ENCODE results near the gene NAPG. TPM values are rescaled to one million over a fixed set of nuclear protein-coding genes. Genes with fewer than 3 reads are reported as not detected.

NAPG gene
- 28.1 TPM for total RNA-seq
- long read RNA-seq, partial matches to known transcripts: 4 of 9 reads
- long read RNA-seq, other reads (novel, unspliced or antisense): 5 of 9 reads

DNA sequence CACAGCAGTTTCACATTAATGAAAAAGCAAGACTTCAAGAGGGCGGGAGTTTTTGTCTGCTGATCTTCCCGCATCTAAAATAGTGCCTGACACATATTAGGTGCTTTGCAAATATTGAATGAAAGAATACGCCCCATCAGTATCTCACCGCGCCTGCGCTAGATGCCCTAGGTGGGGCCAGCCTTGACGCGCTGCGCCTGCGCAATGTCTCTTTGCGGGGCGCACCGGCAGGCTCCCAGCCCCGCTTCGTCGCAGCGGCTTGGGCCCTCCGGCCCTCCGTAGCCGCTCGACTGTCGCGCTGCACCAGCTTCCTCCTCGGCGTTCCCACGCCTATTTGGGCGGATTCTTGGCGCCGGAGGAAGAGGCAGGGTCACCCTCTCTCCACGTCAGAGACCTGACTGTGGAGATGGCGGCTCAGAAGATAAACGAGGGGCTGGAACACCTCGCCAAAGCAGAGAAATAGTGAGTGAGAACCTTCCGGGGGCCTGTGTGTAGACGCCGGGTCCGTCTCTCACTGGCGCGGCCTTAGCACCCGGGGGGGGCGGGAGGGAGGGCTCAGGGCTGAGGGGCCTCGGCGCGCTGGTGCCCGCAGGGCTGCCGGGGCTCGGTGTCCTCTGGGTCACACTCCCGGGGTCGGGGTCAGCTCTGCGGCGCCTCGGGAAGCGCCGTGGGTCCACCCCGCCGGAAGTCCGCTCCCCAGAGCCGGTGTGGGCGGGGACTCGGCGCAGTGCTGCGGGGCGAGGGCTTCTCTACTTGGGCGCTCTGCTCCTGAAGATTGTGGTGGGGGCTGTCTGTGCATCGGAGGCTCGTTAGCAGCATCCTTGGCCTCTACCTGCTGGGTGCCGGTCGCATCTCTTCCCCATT, at the start of gene NAPG:
NAPG (plus strand) TSS at position 331 of the 864 bp plus-strand sequence; CDS start at position 407, 76 bp downstream.
- DNase-seq (peak; percentile 94), ATAC-seq (peak; percentile 96 to 98)
- Histone ChIP-seq H3K9me3 (no peaks in the 10 kb centered on the region), H3K4me3 (peak within 1 kb of the TSS; percentile 94), H3K27me3 (ENCODE audit: low read depth) (no peaks in the 10 kb centered on the region), H3K27ac (peak within 1 kb of the TSS; percentile 96), H3K4me1 (peaks cover 49% of the 10 kb centered on the region), H3K36me3 (no peaks in the 10 kb centered on the region)
- intact Hi-C loops (cut with DNase I): no loop called here
- TF ChIP-seq, protein P1, sequence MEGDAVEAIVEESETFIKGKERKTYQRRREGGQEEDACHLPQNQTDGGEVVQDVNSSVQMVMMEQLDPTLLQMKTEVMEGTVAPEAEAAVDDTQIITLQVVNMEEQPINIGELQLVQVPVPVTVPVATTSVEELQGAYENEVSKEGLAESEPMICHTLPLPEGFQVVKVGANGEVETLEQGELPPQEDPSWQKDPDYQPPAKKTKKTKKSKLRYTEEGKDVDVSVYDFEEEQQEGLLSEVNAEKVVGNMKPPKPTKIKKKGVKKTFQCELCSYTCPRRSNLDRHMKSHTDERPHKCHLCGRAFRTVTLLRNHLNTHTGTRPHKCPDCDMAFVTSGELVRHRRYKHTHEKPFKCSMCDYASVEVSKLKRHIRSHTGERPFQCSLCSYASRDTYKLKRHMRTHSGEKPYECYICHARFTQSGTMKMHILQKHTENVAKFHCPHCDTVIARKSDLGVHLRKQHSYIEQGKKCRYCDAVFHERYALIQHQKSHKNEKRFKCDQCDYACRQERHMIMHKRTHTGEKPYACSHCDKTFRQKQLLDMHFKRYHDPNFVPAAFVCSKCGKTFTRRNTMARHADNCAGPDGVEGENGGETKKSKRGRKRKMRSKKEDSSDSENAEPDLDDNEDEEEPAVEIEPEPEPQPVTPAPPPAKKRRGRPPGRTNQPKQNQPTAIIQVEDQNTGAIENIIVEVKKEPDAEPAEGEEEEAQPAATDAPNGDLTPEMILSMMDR (IDR thresholded peaks at IDR 0.05): no peak

DNA sequence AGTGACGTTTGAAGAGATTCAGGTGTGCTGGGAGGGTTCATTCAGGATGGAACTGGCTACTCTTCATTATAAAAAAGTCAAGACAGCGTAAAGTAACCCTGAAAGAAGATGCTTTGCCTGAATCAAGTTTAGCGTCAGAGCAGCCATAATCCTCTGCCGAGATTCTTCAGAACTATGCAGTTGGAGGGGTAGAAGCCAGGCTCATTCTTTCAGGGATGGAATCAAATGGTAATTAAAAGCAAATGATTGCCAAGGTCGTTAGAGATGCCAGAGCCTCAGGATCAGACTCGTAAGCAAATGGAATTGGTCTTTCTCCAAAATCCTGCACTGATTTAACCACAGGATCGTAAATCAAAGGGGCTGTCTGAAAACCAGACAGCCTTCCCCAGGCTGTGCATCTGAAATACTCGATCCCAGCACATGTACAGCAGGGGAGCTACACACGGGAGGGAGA, 49.5 kb upstream of the NAPG start:
- no peak for DNase-seq
- TF ChIP-seq, protein P1 (IDR thresholded peaks at IDR 0.05): no peak
- H3K9me3 ChIP-seq: no peaks in the 10 kb centered on the region
- intact Hi-C loops (cut with DNase I): no loop called here
- H3K4me1 ChIP-seq: peaks cover 32% of the 10 kb centered on the region
- ATAC-seq: no peak
- H3K4me3 ChIP-seq: no peak overlapping the region
- H3K27ac ChIP-seq: no peak overlapping the region
- H3K36me3 ChIP-seq: peaks cover 20% of the 10 kb centered on the region
- no peaks in the 10 kb centered on the region for H3K27me3 ChIP-seq (ENCODE audit: low read depth)

DNA sequence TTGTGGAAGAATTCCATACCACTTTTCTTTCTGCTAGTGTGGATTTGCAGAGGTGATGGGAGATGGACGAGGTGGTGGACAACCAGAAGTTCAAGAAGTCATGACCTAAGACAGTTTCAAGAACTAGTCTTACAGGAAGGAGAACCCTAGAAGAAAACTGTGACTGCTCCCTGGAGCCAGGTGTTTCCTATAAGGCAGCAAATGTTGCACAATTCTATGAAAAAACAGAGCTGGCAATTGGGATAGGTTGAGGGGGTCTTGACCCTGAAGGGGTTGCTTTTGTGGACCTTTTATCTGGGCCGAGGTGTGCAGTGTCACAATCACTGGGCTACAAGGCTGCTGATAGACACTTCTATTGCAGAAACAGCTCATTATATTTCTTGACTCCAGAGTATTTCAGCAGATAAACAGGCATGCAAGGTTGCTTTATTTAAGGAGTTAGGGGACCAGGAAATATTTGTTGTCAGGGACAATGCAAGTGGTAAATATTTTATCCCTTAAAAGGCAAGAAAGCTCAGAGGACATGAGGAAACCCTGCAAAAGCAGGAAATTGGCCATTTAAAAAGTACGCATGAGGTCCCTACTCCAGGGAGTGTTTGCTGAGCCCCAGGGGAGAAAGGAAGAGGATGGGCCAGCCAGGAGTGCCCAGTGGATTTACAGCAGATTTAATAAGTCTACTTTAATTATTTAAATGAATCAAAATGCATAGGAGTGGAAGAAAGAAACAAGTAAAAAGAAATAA, 48.5 kb upstream of the NAPG start:
- DNase-seq (no peak), ATAC-seq (no peak)
- Histone ChIP-seq H3K27ac (no peak overlapping the region), H3K36me3 (peaks cover 12% of the 10 kb centered on the region), H3K4me1 (peaks cover 32% of the 10 kb centered on the region), H3K27me3 (ENCODE audit: low read depth) (no peaks in the 10 kb centered on the region), H3K9me3 (no peaks in the 10 kb centered on the region), H3K4me3 (no peak overlapping the region)
- intact Hi-C loops (cut with DNase I): no loop called here
- TF ChIP-seq, protein P1 (IDR thresholded peaks at IDR 0.05): no peak

DNA sequence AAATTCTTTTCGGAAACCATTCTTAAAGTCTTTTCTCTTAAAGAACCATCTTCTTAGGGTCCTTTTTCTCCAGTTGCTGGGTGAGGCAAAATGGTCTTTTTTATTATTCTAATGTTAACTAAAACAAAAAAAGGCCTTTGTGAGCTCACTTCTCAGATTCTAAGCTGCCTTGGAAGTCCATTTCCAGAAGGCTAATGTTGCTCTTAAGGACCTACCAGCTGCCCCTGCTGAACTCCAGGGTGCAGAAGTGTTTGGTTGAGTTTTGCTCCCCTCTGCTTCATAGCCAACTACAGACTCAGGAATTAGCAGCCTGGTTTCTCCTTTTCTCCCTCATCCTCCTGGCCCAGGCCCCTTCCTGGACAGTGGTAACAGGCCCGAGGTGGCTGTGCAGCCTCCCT, 48.0 kb upstream of the NAPG start:
- H3K27me3 ChIP-seq (ENCODE audit: low read depth): no peaks in the 10 kb centered on the region
- TF ChIP-seq, protein P1 (IDR thresholded peaks at IDR 0.05): no peak
- intact Hi-C loops (cut with DNase I): no loop called here
- H3K4me1 ChIP-seq: peaks cover 32% of the 10 kb centered on the region
- peaks cover 9% of the 10 kb centered on the region for H3K36me3 ChIP-seq
- H3K4me3 ChIP-seq: no peak overlapping the region
- no peaks in the 10 kb centered on the region for H3K9me3 ChIP-seq
- ATAC-seq (no peak), DNase-seq (no peak)
- no peak overlapping the region for H3K27ac ChIP-seq

DNA sequence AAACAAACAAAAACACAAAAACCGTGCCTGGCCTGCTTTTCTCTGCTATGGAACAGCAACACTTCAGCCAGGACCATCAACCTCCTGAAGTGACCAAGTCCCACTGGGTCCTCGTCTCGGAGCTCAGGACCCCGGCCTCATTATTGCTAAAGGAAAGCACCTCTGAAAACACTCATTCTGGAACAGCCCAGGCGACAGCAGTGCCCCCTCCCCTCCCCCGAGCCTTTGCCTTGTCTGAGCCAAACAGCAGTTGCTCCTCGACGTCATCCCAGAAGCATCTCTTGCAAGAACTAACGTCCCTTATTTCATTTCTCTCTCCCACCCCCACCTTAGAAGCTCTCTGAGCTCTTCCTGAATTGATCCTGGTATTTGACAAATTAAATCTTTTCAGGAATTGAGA, 44.0 kb upstream of the NAPG start:
- TF ChIP-seq, protein P1 (IDR thresholded peaks at IDR 0.05): no peak
- ATAC-seq: no peak
- no peak overlapping the region for H3K4me3 ChIP-seq
- DNase-seq: no peak
- H3K27ac ChIP-seq: no peak overlapping the region
- H3K9me3 ChIP-seq: no peaks in the 10 kb centered on the region
- intact Hi-C loops (cut with DNase I): no loop called here
- peaks cover 15% of the 10 kb centered on the region for H3K36me3 ChIP-seq
- H3K4me1 ChIP-seq: peaks cover 17% of the 10 kb centered on the region
- no peaks in the 10 kb centered on the region for H3K27me3 ChIP-seq (ENCODE audit: low read depth)
